HL-60 (cell line): ENCODE data around the gene CNDP2.
"Not testable (repeated sequence)": the region's sequence is repeated elsewhere in the genome, so short reads cannot be mapped to it uniquely, and the experiment has no call there.

Experiments used
- DNase-seq, 2 experiments: peaks; one replicate each; pipeline ENCODE4 v3.0.0-alpha.2; 2010 to 2020; ENCODE audit warnings: low read depth in 1 of 2, low spot score in 1 of 2
- H3K27ac ChIP-seq: fragments of 250-450 bp; sonication (Bioruptor Pico); replicated peaks from 2 replicates; pipeline ENCODE4 v1.5.1; 2020; ENCODE audit warnings: mild to moderate bottlenecking, moderate library complexity
- H3K27me3 ChIP-seq: fragments of 250-450 bp; sonication (Bioruptor Pico); 2 replicates; pipeline ENCODE4 v1.5.1; 2021; ENCODE audit warnings: mild to moderate bottlenecking, moderate library complexity; ENCODE audit not compliant: insufficient read depth, poor library complexity, severe bottlenecking
- H3K4me3 ChIP-seq: replicated peaks from 2 replicates; pipeline ENCODE4 v1.5.1; 2011; ENCODE audit warnings: mild to moderate bottlenecking, control low read depth, low read length; ENCODE audit not compliant: insufficient read depth
- CTCF ChIP-seq: IDR thresholded peaks from one replicate; pipeline ENCODE4 v1.5.1; 2011; ENCODE audit warnings: low read length, control low read depth, inconsistent platforms; ENCODE audit not compliant: insufficient read depth
- GABPA ChIP-seq: IDR thresholded peaks from 2 replicates; pipeline ENCODE4 v1.6.1; 2012; ENCODE audit warnings: low read depth
- POLR2AphosphoS5 ChIP-seq: IDR thresholded peaks from 2 replicates; pipeline ENCODE4 v1.6.1; 2012; ENCODE audit warnings: low read depth
- REST ChIP-seq: IDR thresholded peaks from 2 replicates; pipeline ENCODE4 v1.6.1; 2012; ENCODE audit warnings: low read depth; ENCODE audit not compliant: insufficient replicate concordance
- SPI1 ChIP-seq: IDR thresholded peaks from 2 replicates; pipeline ENCODE4 v1.6.1; 2012; ENCODE audit warnings: low read depth, mild to moderate bottlenecking, borderline replicate concordance

The CNDP2 gene

GRCh38 chr18:74522635-74523548 lies 26.7 kb downstream of the CNDP2 start:
- Histone ChIP-seq H3K27ac (no peak overlapping the region), H3K27me3 (no peaks in the 10 kb centered on the region), H3K4me3 (no peak overlapping the region)
- no peak for DNase-seq
- TF ChIP-seq CTCF (no peak), SPI1 (no peak), REST (no peak), POLR2AphosphoS5 (no peak), GABPA (no peak)

- no peak for DNase-seq
Observed at GRCh38 chr18:74524097-74524496, 27.9 kb downstream of the CNDP2 start.

GRCh38 chr18:74524915-74525314 lies 28.8 kb downstream of the CNDP2 start:
- H3K4me3 ChIP-seq, H3K27me3 ChIP-seq, DNase-seq, H3K27ac ChIP-seq: not testable (repeated sequence)

More at GRCh38 chr18:74524097-74524496, 27.9 kb downstream of the CNDP2 start:
- H3K27ac ChIP-seq: no peak overlapping the region
- H3K4me3 ChIP-seq: no peak overlapping the region
- H3K27me3 ChIP-seq: no peaks in the 10 kb centered on the region
- TF ChIP-seq CTCF: no peak
- TF ChIP-seq GABPA: no peak
- no peak for TF ChIP-seq POLR2AphosphoS5
- no peak for TF ChIP-seq REST
- TF ChIP-seq SPI1: no peak

GRCh38 chr18:74525741-74526140 lies 29.6 kb downstream of the CNDP2 start:
- H3K4me3 ChIP-seq: no peak overlapping the region
- H3K27me3 ChIP-seq: no peaks in the 10 kb centered on the region
- DNase-seq: no peak
- H3K27ac ChIP-seq: no peak overlapping the region
- TF ChIP-seq CTCF: no peak
